Neural cell (in vitro differentiated cells): Measurements from ENCODE around the gene THAP12.

Experiments
- CTCF ChIP-seq: fragments of 450-650 bp; IDR thresholded peaks from 2 replicates; pipeline ENCODE4 v1.5.1; 2014; ENCODE audit warnings: antibody characterized with exemption, mild to moderate bottlenecking, moderate library complexity; ENCODE audit not compliant: poor library complexity, severe bottlenecking
- EP300 ChIP-seq: fragments of 450-650 bp; conservative IDR thresholded peaks from 2 replicates; pipeline ENCODE4 v1.6.1; 2014; ENCODE audit warnings: antibody characterized with exemption, mild to moderate bottlenecking, moderate library complexity; ENCODE audit not compliant: poor library complexity, severe bottlenecking
- EZH2 ChIP-seq: fragments of 200-600, 300-800 bp; shearing (Covaris generic), sonication (generic); IDR thresholded peaks from 2 replicates; pipeline ENCODE4 v1.6.1; 2014; ENCODE audit warnings: antibody characterized with exemption, low read length, borderline replicate concordance, mild to moderate bottlenecking; ENCODE audit not compliant: insufficient read depth, poor library complexity, severe bottlenecking
- POLR2AphosphoS5 ChIP-seq: IDR thresholded peaks from 2 replicates; pipeline ENCODE4 v1.6.1; 2012
- RAD21 ChIP-seq: fragments of 450-650 bp; conservative IDR thresholded peaks from 2 replicates; pipeline ENCODE4 v1.6.1; 2014; ENCODE audit warnings: antibody characterized with exemption, mild to moderate bottlenecking, moderate library complexity
- REST ChIP-seq: IDR thresholded peaks from 2 replicates; pipeline ENCODE4 v1.6.1; 2012; ENCODE audit warnings: borderline replicate concordance
- TAF1 ChIP-seq: IDR thresholded peaks from 2 replicates; pipeline ENCODE4 v1.6.1; 2012; ENCODE audit warnings: low read depth

GRCh38 chr11:76316726-76317125 is 64.2 kb downstream of the THAP12 start:
- TF ChIP-seq RAD21 (no peak), CTCF (no peak), POLR2AphosphoS5 (no peak), REST (no peak), EP300 (no peak), EZH2 (no peak), TAF1 (no peak)
